HepG2 (cell line): ENCODE results near the gene TRMT2A. TPM values are rescaled to one million over a fixed set of nuclear protein-coding genes. Genes with fewer than 3 reads are reported as not detected.

ENCODE experiments used
- ARNT2 ChIP-seq: sonication (generic); formaldehyde crosslinking; IDR thresholded peaks from 2 replicates; pipeline ENCODE4 v1.8.0; 2022; ENCODE audit warnings: mild to moderate bottlenecking, low read depth, missing genetic modification reagents, moderate library complexity
- BHLHE40 ChIP-seq: IDR thresholded peaks from 2 replicates; pipeline ENCODE4 v1.6.1; 2011; ENCODE audit warnings: low read length, improper control_type of control experiment
- CCDC6 ChIP-seq: sonication (generic); formaldehyde crosslinking; IDR thresholded peaks from 2 replicates; pipeline ENCODE4 v1.8.1; 2022; ENCODE audit warnings: mild to moderate bottlenecking, missing genetic modification reagents, moderate library complexity
- DNMT1 ChIP-seq: sonication (generic); formaldehyde crosslinking; IDR thresholded peaks from 2 replicates; pipeline ENCODE4 v1.5.1; 2020; ENCODE audit warnings: mild to moderate bottlenecking, missing genetic modification reagents
- HOXD1 ChIP-seq: sonication (generic); formaldehyde crosslinking; IDR thresholded peaks from 2 replicates; pipeline ENCODE4 v1.5.0; 2020; ENCODE audit warnings: missing genetic modification reagents
- KAT7 ChIP-seq: IDR thresholded peaks from 2 replicates; pipeline ENCODE4 v1.6.1; 2018; ENCODE audit warnings: borderline replicate concordance, missing compliant biosample characterization
- KLF6 ChIP-seq: IDR thresholded peaks from 2 replicates; pipeline ENCODE4 v1.8.0; 2016; ENCODE audit warnings: missing biosample characterization, missing genetic modification reagents
- MED13 ChIP-seq: sonication (generic); formaldehyde crosslinking; IDR thresholded peaks from 2 replicates; pipeline ENCODE4 v1.5.0; 2020; ENCODE audit warnings: missing genetic modification reagents
- MTA1 ChIP-seq: sonication (generic); formaldehyde crosslinking; IDR thresholded peaks from 2 replicates; pipeline ENCODE4 v1.4.0; 2020; ENCODE audit warnings: missing genetic modification reagents, mild to moderate bottlenecking, borderline replicate concordance
- NR2C2 ChIP-seq: sonication (generic); formaldehyde crosslinking; IDR thresholded peaks from 2 replicates; pipeline ENCODE4 v1.4.0; 2020; ENCODE audit warnings: missing genetic modification reagents, mild to moderate bottlenecking, moderate library complexity, borderline replicate concordance
- PHF21A ChIP-seq: sonication (generic); formaldehyde crosslinking; IDR thresholded peaks from 2 replicates; pipeline ENCODE4 v1.5.0; 2020; ENCODE audit warnings: mild to moderate bottlenecking, missing genetic modification reagents
- SNAI1 ChIP-seq: sonication (generic); formaldehyde crosslinking; IDR thresholded peaks from 2 replicates; pipeline ENCODE4 v1.5.0; 2020; ENCODE audit warnings: mild to moderate bottlenecking, missing genetic modification reagents, borderline replicate concordance
- SSRP1 ChIP-seq: IDR thresholded peaks from 2 replicates; pipeline ENCODE4 v1.6.1; 2016; ENCODE audit warnings: control low read depth
- ZBTB7B ChIP-seq: sonication (generic); formaldehyde crosslinking; IDR thresholded peaks from 2 replicates; pipeline ENCODE4 v1.4.0; 2020; ENCODE audit warnings: missing genetic modification reagents
- ZNF138 ChIP-seq: sonication (generic); formaldehyde crosslinking; IDR thresholded peaks from 2 replicates; pipeline ENCODE4 v1.5.0; 2020; ENCODE audit warnings: mild to moderate bottlenecking, low read depth, missing genetic modification reagents
- ZNF143 ChIP-seq: sonication (generic); formaldehyde crosslinking; IDR thresholded peaks from 2 replicates; pipeline ENCODE4 v1.4.0; 2020; ENCODE audit warnings: missing genetic modification reagents
- ZNF296 ChIP-seq: sonication (generic); formaldehyde crosslinking; conservative IDR thresholded peaks from 2 replicates; pipeline ENCODE4 v1.5.0; 2020; ENCODE audit warnings: mild to moderate bottlenecking, missing genetic modification reagents
- ZNF510 ChIP-seq: sonication (generic); formaldehyde crosslinking; IDR thresholded peaks from 2 replicates; pipeline ENCODE4 v1.4.0; 2020; ENCODE audit warnings: low read depth, mild to moderate bottlenecking, missing genetic modification reagents
- ZNF652 ChIP-seq: IDR thresholded peaks from 2 replicates; pipeline ENCODE4 v1.6.1; 2016; ENCODE audit warnings: low read depth, borderline replicate concordance
- ZNF672 ChIP-seq: sonication (generic); formaldehyde crosslinking; IDR thresholded peaks from 2 replicates; pipeline ENCODE4 v1.8.1; 2022; ENCODE audit warnings: missing genetic modification reagents
- ZNF724P ChIP-seq: sonication (generic); formaldehyde crosslinking; IDR thresholded peaks from 2 replicates; pipeline ENCODE4 v1.8.0; 2022; ENCODE audit warnings: missing genetic modification reagents, borderline replicate concordance
- ZNF761 ChIP-seq: sonication (generic); formaldehyde crosslinking; conservative IDR thresholded peaks from 2 replicates; pipeline ENCODE4 v1.4.0; 2020; ENCODE audit warnings: mild to moderate bottlenecking, missing genetic modification reagents
- polyA plus RNA-seq, 8 experiments: library from polyadenylated mRNA; depleted of rRNA in 3 of 8; stranded (reverse) in 7 of 8; unstranded in 1 of 8; fragments of >200 nt; fragmentation: Illumina TruSeq in 4 of 8; extraction: Trizol in 4 of 8; gene quantifications; 2 replicates each; pipeline versions ENCODE4 v1.2.1 to v1.2.3, GENCODE V29; 2011 to 2016; ENCODE audit warnings: low read depth in 4 of 8, missing spikeins in 1 of 8, mixed read lengths in 1 of 8; ENCODE audit not compliant: insufficient read depth in 1 of 8
- total RNA-seq, 5 experiments: library from RNA; depleted of rRNA; stranded (reverse); fragments of >200 nt; fragmentation: Illumina TruSeq; extraction: Trizol; gene quantifications; 2 replicates each; pipeline ENCODE4 v1.2.3, GENCODE V29; 2016; ENCODE audit warnings: low read depth in 1 of 5
- TF ChIP-seq, protein P1 (sequence below): sonication (generic); formaldehyde crosslinking; IDR thresholded peaks from 2 replicates; pipeline ENCODE4 v1.4.0; 2020; ENCODE audit warnings: missing genetic modification reagents, mild to moderate bottlenecking, borderline replicate concordance
- TF ChIP-seq, protein P2 (sequence below): sonication (generic); formaldehyde crosslinking; IDR thresholded peaks from 2 replicates; pipeline ENCODE4 v1.5.0; 2020; ENCODE audit warnings: mild to moderate bottlenecking, missing genetic modification reagents
- TF ChIP-seq, protein P3 (sequence below): sonication (generic); formaldehyde crosslinking; IDR thresholded peaks from 2 replicates; pipeline ENCODE4 v1.4.0; 2020; ENCODE audit warnings: missing genetic modification reagents

TRMT2A gene
- total and polyA plus RNA-seq, 2 of the 13 experiments (the other 11 are each of a cell fraction or from before 2014, with no cell fraction given) = 24.0 to 30.3 TPM

DNA sequence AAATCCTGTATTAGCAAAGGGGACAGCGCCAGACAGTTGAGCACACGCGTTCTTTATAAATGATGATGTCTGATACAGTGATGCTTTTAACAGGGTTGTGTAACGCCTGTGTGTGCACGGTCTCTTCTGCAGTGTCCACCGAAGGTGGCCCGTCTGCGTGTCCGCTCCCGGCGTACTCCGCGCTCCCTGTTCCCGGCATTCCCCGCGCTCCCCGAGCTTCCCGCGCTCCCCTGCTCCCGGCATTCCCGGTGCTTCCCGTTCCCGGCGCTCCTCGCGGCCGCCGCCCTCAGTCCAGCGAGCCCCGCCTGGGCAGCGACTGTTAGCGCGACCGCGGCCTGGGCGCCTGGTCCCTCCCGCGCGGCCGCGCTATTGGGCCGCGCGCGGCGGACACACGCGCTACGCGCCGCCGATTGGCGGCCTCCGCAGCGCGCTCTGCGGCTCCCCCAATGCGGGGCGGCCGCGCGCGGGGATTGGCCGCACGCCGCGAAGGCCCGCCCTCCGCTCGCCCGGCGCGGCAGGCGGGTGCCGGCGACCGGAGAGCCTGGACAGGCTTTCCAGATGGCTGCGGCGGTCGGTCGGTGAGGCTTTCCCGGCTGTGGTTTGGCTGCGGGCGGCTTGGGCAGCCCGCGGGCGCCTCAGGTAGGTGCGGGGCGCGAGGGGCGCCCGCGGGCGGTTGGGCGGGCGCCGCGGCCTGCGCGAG, 37.1 kb downstream of the TRMT2A start, which contains the start of gene DGCR8 (continued):
- peak; percentile 64 for TF ChIP-seq ZNF138 (CRISPR knock-in tag)
- 0 out of 2 replicates have a peak, but pooled peaks have one; percentile 14 for TF ChIP-seq SNAI1 (CRISPR knock-in tag)
- TF ChIP-seq DNMT1 (CRISPR knock-in tag) = peak; percentile 80; the same call in 1 of the 2 replicates
- TF ChIP-seq MED13 = 0 out of 2 replicates have a peak, but pooled peaks have one; percentile 3
- TF ChIP-seq ZNF652 (CRISPR knock-in tag) = no peak
- no peak for TF ChIP-seq KAT7
- no peak for TF ChIP-seq BHLHE40
- TF ChIP-seq ZNF672 (CRISPR knock-in tag) = no peak
- TF ChIP-seq, protein P1, sequence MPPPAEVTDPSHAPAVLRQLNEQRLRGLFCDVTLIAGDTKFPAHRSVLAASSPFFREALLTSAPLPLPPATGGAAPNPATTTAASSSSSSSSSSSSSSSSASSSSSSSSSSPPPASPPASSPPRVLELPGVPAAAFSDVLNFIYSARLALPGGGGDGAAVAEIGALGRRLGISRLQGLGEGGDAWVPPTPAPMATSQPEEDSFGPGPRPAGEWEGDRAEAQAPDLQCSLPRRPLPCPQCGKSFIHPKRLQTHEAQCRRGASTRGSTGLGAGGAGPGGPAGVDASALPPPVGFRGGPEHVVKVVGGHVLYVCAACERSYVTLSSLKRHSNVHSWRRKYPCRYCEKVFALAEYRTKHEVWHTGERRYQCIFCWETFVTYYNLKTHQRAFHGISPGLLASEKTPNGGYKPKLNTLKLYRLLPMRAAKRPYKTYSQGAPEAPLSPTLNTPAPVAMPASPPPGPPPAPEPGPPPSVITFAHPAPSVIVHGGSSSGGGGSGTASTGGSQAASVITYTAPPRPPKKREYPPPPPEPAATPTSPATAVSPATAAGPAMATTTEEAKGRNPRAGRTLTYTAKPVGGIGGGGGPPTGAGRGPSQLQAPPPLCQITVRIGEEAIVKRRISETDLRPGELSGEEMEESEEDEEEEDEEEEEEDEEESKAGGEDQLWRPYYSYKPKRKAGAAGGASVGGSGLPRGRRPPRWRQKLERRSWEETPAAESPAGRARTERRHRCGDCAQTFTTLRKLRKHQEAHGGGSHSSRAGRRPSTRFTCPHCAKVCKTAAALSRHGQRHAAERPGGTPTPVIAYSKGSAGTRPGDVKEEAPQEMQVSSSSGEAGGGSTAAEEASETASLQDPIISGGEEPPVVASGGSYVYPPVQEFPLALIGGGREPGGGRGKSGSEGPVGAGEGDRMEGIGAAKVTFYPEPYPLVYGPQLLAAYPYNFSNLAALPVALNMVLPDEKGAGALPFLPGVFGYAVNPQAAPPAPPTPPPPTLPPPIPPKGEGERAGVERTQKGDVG (CRISPR knock-in tag) = peak; percentile 66; the same call in 1 of the 2 replicates
- TF ChIP-seq ZNF761 (CRISPR knock-in tag) = 0 out of 2 replicates have a peak, but pooled peaks have one; percentile 59
- peak; percentile 74; the same call in 1 of the 2 replicates for TF ChIP-seq MTA1 (CRISPR knock-in tag)
- peak; percentile 95 for TF ChIP-seq ZNF143
- TF ChIP-seq NR2C2 (CRISPR knock-in tag) = peak; percentile 73; the same call in 1 of the 2 replicates
- TF ChIP-seq SSRP1 = no peak
- TF ChIP-seq PHF21A = 0 out of 2 replicates have a peak, but pooled peaks have one; percentile 61
- TF ChIP-seq ZNF724P (CRISPR knock-in tag) = peak; percentile 89
- TF ChIP-seq CCDC6 (CRISPR knock-in tag) = peak; percentile 92
- peak; percentile 93 for TF ChIP-seq ARNT2 (CRISPR knock-in tag)
- TF ChIP-seq HOXD1 (CRISPR knock-in tag) = peak; percentile 56; the same call in 1 of the 2 replicates
- TF ChIP-seq, protein P2, sequence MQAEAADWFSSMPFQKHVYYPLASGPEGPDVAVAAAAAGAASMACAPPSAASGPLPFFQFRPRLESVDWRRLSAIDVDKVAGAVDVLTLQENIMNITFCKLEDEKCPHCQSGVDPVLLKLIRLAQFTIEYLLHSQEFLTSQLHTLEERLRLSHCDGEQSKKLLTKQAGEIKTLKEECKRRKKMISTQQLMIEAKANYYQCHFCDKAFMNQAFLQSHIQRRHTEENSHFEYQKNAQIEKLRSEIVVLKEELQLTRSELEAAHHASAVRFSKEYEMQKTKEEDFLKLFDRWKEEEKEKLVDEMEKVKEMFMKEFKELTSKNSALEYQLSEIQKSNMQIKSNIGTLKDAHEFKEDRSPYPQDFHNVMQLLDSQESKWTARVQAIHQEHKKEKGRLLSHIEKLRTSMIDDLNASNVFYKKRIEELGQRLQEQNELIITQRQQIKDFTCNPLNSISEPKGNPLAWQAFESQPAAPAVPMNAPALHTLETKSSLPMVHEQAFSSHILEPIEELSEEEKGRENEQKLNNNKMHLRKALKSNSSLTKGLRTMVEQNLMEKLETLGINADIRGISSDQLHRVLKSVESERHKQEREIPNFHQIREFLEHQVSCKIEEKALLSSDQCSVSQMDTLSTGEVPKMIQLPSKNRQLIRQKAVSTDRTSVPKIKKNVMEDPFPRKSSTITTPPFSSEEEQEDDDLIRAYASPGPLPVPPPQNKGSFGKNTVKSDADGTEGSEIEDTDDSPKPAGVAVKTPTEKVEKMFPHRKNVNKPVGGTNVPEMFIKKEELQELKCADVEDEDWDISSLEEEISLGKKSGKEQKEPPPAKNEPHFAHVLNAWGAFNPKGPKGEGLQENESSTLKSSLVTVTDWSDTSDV (CRISPR knock-in tag) = peak; percentile 74; the same call in 1 of the 2 replicates
- TF ChIP-seq KLF6 (CRISPR knock-in tag) = peak; percentile 82
- no peak for TF ChIP-seq ZNF296 (CRISPR knock-in tag)
- TF ChIP-seq ZNF510 = 0 out of 2 replicates have a peak, but pooled peaks have one; percentile 56
- TF ChIP-seq, protein P3, sequence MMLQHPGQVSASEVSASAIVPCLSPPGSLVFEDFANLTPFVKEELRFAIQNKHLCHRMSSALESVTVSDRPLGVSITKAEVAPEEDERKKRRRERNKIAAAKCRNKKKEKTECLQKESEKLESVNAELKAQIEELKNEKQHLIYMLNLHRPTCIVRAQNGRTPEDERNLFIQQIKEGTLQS (CRISPR knock-in tag) = peak; percentile 62; the same call in 1 of the 2 replicates
- 0 out of 2 replicates have a peak, but pooled peaks have one; percentile 52 for TF ChIP-seq ZBTB7B (CRISPR knock-in tag)
